GM23248 (cell line): Measurements from ENCODE around the gene ZDHHC11.

Source experiments
- EZH2 ChIP-seq: fragments of 200-600 bp; sonication (generic); IDR thresholded peaks from 2 replicates; pipeline ENCODE4 v1.6.1; 2018; ENCODE audit warnings: antibody characterized with exemption, mild to moderate bottlenecking; ENCODE audit not compliant: insufficient read depth, poor library complexity, severe bottlenecking
- EZH2phosphoT487 ChIP-seq: fragments of 200-600 bp; sonication (generic); IDR thresholded peaks from 2 replicates; pipeline ENCODE4 v1.6.1; 2018; ENCODE audit warnings: antibody characterized with exemption, moderate library complexity, mild to moderate bottlenecking, low read depth; ENCODE audit not compliant: insufficient read depth

GRCh38 chr5:783881-784427 is 66.8 kb downstream of the ZDHHC11 start:
- 0 out of 2 replicates have a peak, but pooled peaks have one; percentile 22 for TF ChIP-seq EZH2phosphoT487
- TF ChIP-seq EZH2: peak; percentile 57
